NCI-H2171 (cell line): ENCODE results near the gene FOXC1.

ENCODE experiments used
- DNase-seq: peaks from one replicate; lab custom pipeline; 2025; lab: John Stamatoyannopoulos, UW

FOXC1 gene

GRCh38 chr6:1612299-1612973, 2.7 kb downstream of the FOXC1 start:
- no peak for DNase-seq

GRCh38 chr6:1612974-1613306, 3.2 kb downstream of the FOXC1 start:
- DNase-seq = no peak

GRCh38 chr6:1613346-1613687, 3.6 kb downstream of the FOXC1 start:
- DNase-seq = no peak

- no peak for DNase-seq
Observed at GRCh38 chr6:1613688-1614447, 4.2 kb downstream of the FOXC1 start.

GRCh38 chr6:1614448-1615150, 4.9 kb downstream of the FOXC1 start:
- DNase-seq = no peak

- no peak for DNase-seq
Observed at GRCh38 chr6:1615151-1615852, 5.6 kb downstream of the FOXC1 start.

GRCh38 chr6:1615853-1616420, 6.2 kb downstream of the FOXC1 start:
- no peak for DNase-seq

- DNase-seq = no peak
Observed at GRCh38 chr6:1616701-1617463, 7.2 kb downstream of the FOXC1 start.

GRCh38 chr6:1617466-1618310, 8.0 kb downstream of the FOXC1 start:
- DNase-seq = no peak

GRCh38 chr6:1618311-1619097, 8.8 kb downstream of the FOXC1 start:
- no peak for DNase-seq

- no peak for DNase-seq
Observed at GRCh38 chr6:1619098-1619672, 9.5 kb downstream of the FOXC1 start.

- DNase-seq = no peak
Observed at GRCh38 chr6:1619673-1620503, 10.2 kb downstream of the FOXC1 start.

- DNase-seq = no peak
Observed at GRCh38 chr6:1620504-1621069, 10.9 kb downstream of the FOXC1 start.

GRCh38 chr6:1621070-1621701, 11.5 kb downstream of the FOXC1 start:
- no peak for DNase-seq

GRCh38 chr6:1622220-1622850, 12.6 kb downstream of the FOXC1 start:
- no peak for DNase-seq

- no peak for DNase-seq
Observed at GRCh38 chr6:1622851-1623768, 13.4 kb downstream of the FOXC1 start.
